H1 (cell line): ENCODE data around the gene IQCH. TPM values are rescaled to one million over a fixed set of nuclear protein-coding genes. Genes with fewer than 3 reads are reported as not detected.

Source experiments
- ATF2 ChIP-seq: IDR thresholded peaks from 2 replicates; pipeline ENCODE4 v1.6.1; 2012; ENCODE audit warnings: low read length, inconsistent platforms
- CHD2 ChIP-seq: IDR thresholded peaks from 2 replicates; pipeline ENCODE4 v1.6.1; 2012; ENCODE audit warnings: low read length, improper control_type of control experiment
- GTF2F1 ChIP-seq: IDR thresholded peaks from 2 replicates; pipeline ENCODE4 v1.6.1; 2012; ENCODE audit warnings: low read depth, low read length, improper control_type of control experiment, borderline replicate concordance
- JUND ChIP-seq: IDR thresholded peaks from 2 replicates; pipeline ENCODE4 v1.6.1; 2011; ENCODE audit warnings: mild to moderate bottlenecking, improper control_type of control experiment, low read length
- SIN3A ChIP-seq, 2 experiments: IDR thresholded peaks in 1 of 2; conservative IDR thresholded peaks in 1 of 2; 2 replicates each; pipeline ENCODE4 v1.6.1; 2011 to 2012; ENCODE audit warnings: low read length in 2 of 2, improper control_type of control experiment in 1 of 2, low read depth in 1 of 2, mild to moderate bottlenecking in 1 of 2
- SP2 ChIP-seq: IDR thresholded peaks from 2 replicates; pipeline ENCODE4 v1.6.1; 2012; ENCODE audit warnings: mild to moderate bottlenecking, low read length, inconsistent platforms
- SRF ChIP-seq: IDR thresholded peaks from 2 replicates; pipeline ENCODE4 v1.6.1; 2011; ENCODE audit warnings: mild to moderate bottlenecking, low read depth, low read length, moderate library complexity
- polyA plus RNA-seq, 7 experiments: library from polyadenylated mRNA; depleted of rRNA in 3 of 7; stranded (reverse) in 5 of 7; unstranded in 2 of 7; fragments of >200 nt in 5 of 7; fragments of 200-250 nt in 2 of 7; gene quantifications; 1 replicate in 5 of 7; 2 replicates in 1 of 7; 4 replicates in 1 of 7; pipeline versions ENCODE4 v1.2.1 to v1.2.3, GENCODE V29; 2011 to 2013; ENCODE audit warnings: missing spikeins in 2 of 7, mixed read lengths in 2 of 7
- total RNA-seq: library from RNA; stranded (reverse); fragmentation: NEBNext Ultra II Directional; extraction: Animal tissue kit (Norgen Biotek cat#: 25700); gene quantifications from 2 replicates; pipeline ENCODE4 v1.2.1, GENCODE V29; 2021

IQCH gene
- total and polyA plus RNA-seq, 2 of the 8 experiments (the other 6 are each of a cell fraction or from before 2014, with no cell fraction given), result 0.60 to 1.9 TPM

GRCh38 chr15:67372543-67372942 lies 118.0 kb downstream of the IQCH start (continued):
- TF ChIP-seq GTF2F1 (no peak), SRF (no peak), SP2 (no peak), ATF2 (no peak), SIN3A (conservative IDR thresholded peaks at IDR 0.05 in 1 of 2, IDR thresholded peaks at IDR 0.05 in 1 of 2; ENCODE audit: low read depth in 1 of 2, low read length in 2 of 2) (no peak), JUND (no peak), CHD2 (no peak)
